HG02759 (cell line): ENCODE results near the gene FAM25C.
"Not testable (repeated sequence)": the region's sequence is repeated elsewhere in the genome, so short reads cannot be mapped to it uniquely, and the experiment has no call there.

ENCODE experiments used
- ATAC-seq: cut with Tn5 transposase; IDR thresholded peaks from one replicate; pipeline ENCODE4 v1.9.1; 2021; ENCODE audit warnings: mild to moderate bottlenecking, moderate library complexity; ENCODE audit not compliant: unreplicated experiment

Gene FAM25C

DNA sequence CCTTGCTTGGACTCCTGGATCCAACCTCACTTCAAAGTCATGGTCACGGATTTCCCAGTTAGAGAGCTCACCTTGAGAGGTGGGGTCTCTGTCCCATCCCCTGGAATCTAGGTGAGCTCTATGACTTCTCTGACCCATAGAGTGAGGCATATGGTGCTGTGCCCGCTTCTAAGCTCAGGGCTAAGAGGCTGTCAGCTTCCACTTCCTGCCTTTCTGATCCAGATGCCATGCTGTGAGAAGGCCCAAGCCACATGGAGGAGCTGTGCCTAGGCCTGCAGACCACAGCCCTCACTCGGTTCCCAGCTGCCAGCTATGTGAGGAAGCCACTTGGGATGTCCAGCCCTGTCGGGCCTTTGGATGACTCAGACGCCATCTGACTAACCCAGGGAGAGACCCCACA lies 39.9 kb downstream of the FAM25C start:
- not testable (repeated sequence) for ATAC-seq

DNA sequence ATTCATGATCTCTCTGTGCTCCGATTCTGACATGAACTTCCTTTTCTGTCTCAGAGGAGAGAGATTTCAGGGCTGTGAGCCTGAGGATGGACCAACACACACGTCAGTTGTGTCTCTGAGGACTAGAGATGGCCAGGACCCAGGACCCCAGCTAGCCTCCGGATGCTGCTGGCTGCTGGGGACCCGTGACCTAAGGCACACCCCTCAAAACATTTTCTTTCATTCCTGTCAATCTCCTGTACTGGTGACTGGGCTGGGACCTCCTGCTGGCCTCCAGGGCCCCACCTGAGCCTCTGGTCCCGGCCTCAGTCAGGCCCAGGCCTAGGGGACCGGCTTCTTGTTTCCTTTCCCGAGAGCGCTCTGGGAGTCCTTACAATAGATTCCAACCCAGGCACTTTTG lies 42.4 kb downstream of the FAM25C start:
- not testable (repeated sequence) for ATAC-seq

DNA sequence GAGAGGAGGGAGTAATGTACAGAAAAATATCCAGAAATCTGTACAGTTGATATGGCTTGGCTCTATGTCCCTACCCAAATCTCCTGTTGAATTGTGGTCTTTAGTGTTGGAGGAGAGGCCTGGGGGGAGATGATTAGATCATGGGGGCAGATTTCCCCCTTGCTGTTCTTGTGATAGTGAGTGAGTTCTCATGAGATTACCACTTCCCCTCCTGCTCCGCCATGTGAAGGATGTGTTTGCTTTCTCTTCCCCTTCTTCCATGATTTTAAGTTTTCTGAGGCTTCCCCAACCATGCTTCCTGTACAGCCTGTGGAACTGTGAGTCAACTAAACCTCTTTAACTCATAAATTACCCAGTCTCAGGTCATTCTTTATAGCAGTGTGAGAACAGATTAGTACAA lies 52.2 kb downstream of the FAM25C start:
- ATAC-seq, result not testable (repeated sequence)
